ENCODE data around the gene LYPLAL1. TPM values are rescaled to one million over a fixed set of nuclear protein-coding genes. Genes with fewer than 3 reads are reported as not detected.

The LYPLAL1 gene
- total and polyA plus RNA-seq, 2 of the 8 experiments (the other 6 are each of a cell fraction or from before 2014, with no cell fraction given), result 6.3 to 23.8 TPM

DNA sequence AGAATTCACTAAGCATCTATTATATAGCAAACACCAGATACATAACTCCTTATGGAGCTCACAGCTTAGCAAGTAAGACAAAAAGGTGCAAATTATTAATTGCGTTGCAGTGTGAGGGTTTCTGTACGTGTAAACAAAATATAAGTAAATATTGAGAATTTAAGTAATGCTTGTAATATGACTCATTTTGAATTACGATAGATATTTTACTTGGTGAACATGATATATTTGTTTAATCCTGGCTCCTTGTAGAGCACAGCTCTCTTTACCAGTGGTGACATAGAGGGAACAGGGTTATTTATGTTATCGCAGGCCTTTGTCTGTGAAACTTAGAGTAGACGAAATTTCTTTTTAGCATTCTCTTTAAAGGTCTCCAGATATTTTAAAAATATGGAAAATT is 36.4 kb downstream of the LYPLAL1 start:
- H3K4ac ChIP-seq (replicated peaks; ENCODE audit: insufficient read length, low read depth, low read length), result no peak overlapping the region
- ChIA-PET POLR2A (ENCODE audit: partially characterized antibody) (no interaction called here), CTCF (ENCODE audit: partially characterized antibody) (interaction anchor here (1.8 to 2.1 kb wide), 2 partner anchors 12 to 357 kb away, joined by 4 read pairs; no protein-coding TSS in a partner anchor)
- H3K9me3 ChIP-seq (ENCODE audit: insufficient read depth in 2 of 2, low read depth in 1 of 2, low read length in 1 of 2), result no peaks in the 10 kb centered on the region
- H2BK120ac ChIP-seq (replicated peaks; ENCODE audit: low read depth, low read length), result no peak overlapping the region
- H2BK5ac ChIP-seq (ENCODE audit: low read depth, low read length), result no peak overlapping the region
- DNase-seq (ENCODE audit: low read depth in 1 of 2, low spot score in 2 of 2), result no peak
- H2BK15ac ChIP-seq (ENCODE audit: low read length), result no peak overlapping the region
- H2AK5ac ChIP-seq (ENCODE audit: low read depth, low read length), result no peak overlapping the region
- H3K27me3 ChIP-seq (replicated peaks in 1 of 4; ENCODE audit: control insufficient read depth in 3 of 4, extremely low read depth in 1 of 4, insufficient read depth in 3 of 4, low read length in 3 of 4), result peaks cover 0 to 1% (median 0%) of the 10 kb centered on the region in 4 experiments; a peak in 1 of 7 replicates
- H3K23ac ChIP-seq (ENCODE audit: insufficient read length), result no peak overlapping the region
- no peak overlapping the region for H3K18ac ChIP-seq (ENCODE audit: extremely low read depth, low read length)
- H4K8ac ChIP-seq (ENCODE audit: extremely low read depth, insufficient read depth, low read length), result no peak overlapping the region
- no peak overlapping the region for H2AFZ ChIP-seq (ENCODE audit: low read length)
- WGBS, 2 experiments (ENCODE audit: extremely low coverage in 1 of 2, insufficient coverage in 1 of 2, insufficient read length in 1 of 2, insufficient replicate concordance in 2 of 2, low coverage in 1 of 2, low lambda C conversion rate in 2 of 2, missing lambda C conversion rate in 1 of 2), result 89% methylated on average over 5 of the region's 5 CpGs; no CpG with 5 or more reads in 1 of the 2 experiments
- H3K56ac ChIP-seq (replicated peaks; ENCODE audit: insufficient read length, low read depth, low read length), result no peak overlapping the region
- H3K4me1 ChIP-seq (replicated peaks in 1 of 4; ENCODE audit: control insufficient read depth in 3 of 4, insufficient read depth in 4 of 4, low read length in 3 of 4), result no peaks in the 10 kb centered on the region
- TF ChIP-seq CBX5 (IDR thresholded peaks at IDR 0.05; ENCODE audit: low read depth, low read length) (no peak), RFX5 (IDR thresholded peaks at IDR 0.05; ENCODE audit: borderline replicate concordance, low read depth, low read length) (no peak), CREB1 (IDR thresholded peaks at IDR 0.05) (no peak)
- no peak overlapping the region for H2BK20ac ChIP-seq (ENCODE audit: low read length)
- no peaks in the 10 kb centered on the region for H4K20me1 ChIP-seq (replicated peaks in 1 of 2; ENCODE audit: control insufficient read depth in 1 of 2, insufficient read depth in 2 of 2, low read length in 2 of 2)
- H3K79me1 ChIP-seq (ENCODE audit: low read depth, low read length), result no peaks in the 10 kb centered on the region
- H3K4me3 ChIP-seq (ENCODE audit: extremely low read depth in 1 of 4, insufficient read depth in 2 of 4, low read depth in 3 of 4, low read length in 4 of 4), result no peak overlapping the region
- no peak overlapping the region for H3K14ac ChIP-seq (ENCODE audit: insufficient read length)
- H3K9ac ChIP-seq (replicated peaks in 1 of 4; ENCODE audit: extremely low read depth in 1 of 4, low read depth in 3 of 4, low read length in 3 of 4), result no peak overlapping the region
- no peak overlapping the region for H4K5ac ChIP-seq (ENCODE audit: insufficient read length, low read depth, low read length)
- FAIRE-seq, result no peak
- H3K79me2 ChIP-seq (ENCODE audit: control insufficient read depth in 1 of 2, insufficient read depth in 2 of 2, low read length in 2 of 2), result no peaks in the 10 kb centered on the region
- no peak overlapping the region for H2BK12ac ChIP-seq (ENCODE audit: low read depth, low read length)
- H3K4me2 ChIP-seq (ENCODE audit: insufficient read depth in 1 of 2, low read depth in 2 of 2, low read length in 2 of 2), result no peak overlapping the region
- no peaks in the 10 kb centered on the region; a peak in 1 of 8 replicates for H3K36me3 ChIP-seq (ENCODE audit: control insufficient read depth in 2 of 4, insufficient read depth in 4 of 4, low read length in 3 of 4)
- H3K23me2 ChIP-seq (ENCODE audit: low read depth, low read length), result no peaks in the 10 kb centered on the region; the same call in 1 of the 2 replicates
- H3K27ac ChIP-seq (ENCODE audit: low read depth, low read length), result no peak overlapping the region
- no peak overlapping the region for H4K91ac ChIP-seq (replicated peaks; ENCODE audit: insufficient read length, low read length)

Data from H1 (cell line).